ENCODE results near the gene STARD13.
A peak's percentile ranks its signal among the peaks of the same experiment; 100 is the strongest.

STARD13 gene

DNA sequence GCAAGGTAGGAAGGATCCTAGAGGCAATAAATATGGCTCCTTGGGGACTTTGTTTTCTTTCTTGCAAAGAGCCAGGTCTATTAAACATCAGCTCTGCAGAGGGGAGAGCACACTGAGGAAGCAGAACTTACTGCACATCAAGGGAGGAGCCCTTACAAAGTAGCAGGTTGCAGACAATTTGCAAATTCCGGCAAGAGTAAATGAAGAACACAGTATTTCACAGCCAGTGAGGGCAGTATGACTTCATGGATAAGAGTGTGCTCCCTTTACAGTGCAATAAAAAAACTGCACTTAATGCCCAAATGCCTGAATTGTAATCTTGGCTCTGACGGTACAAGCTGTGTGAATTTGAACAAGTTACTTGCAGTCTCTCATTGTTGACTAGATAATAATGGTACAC lies 75.5 kb downstream of the STARD13 start:
- H3K4me1 Mint-ChIP-seq: peaks cover 24% of the 10 kb centered on the region
- no peaks in the 10 kb centered on the region for H3K9me3 Mint-ChIP-seq
- ATAC-seq (no peak), DNase-seq (no peak)
- peaks cover 49% of the 10 kb centered on the region for H3K27me3 Mint-ChIP-seq
- no peak overlapping the region for H3K4me3 Mint-ChIP-seq
- H3K27ac Mint-ChIP-seq: no peak overlapping the region

DNA sequence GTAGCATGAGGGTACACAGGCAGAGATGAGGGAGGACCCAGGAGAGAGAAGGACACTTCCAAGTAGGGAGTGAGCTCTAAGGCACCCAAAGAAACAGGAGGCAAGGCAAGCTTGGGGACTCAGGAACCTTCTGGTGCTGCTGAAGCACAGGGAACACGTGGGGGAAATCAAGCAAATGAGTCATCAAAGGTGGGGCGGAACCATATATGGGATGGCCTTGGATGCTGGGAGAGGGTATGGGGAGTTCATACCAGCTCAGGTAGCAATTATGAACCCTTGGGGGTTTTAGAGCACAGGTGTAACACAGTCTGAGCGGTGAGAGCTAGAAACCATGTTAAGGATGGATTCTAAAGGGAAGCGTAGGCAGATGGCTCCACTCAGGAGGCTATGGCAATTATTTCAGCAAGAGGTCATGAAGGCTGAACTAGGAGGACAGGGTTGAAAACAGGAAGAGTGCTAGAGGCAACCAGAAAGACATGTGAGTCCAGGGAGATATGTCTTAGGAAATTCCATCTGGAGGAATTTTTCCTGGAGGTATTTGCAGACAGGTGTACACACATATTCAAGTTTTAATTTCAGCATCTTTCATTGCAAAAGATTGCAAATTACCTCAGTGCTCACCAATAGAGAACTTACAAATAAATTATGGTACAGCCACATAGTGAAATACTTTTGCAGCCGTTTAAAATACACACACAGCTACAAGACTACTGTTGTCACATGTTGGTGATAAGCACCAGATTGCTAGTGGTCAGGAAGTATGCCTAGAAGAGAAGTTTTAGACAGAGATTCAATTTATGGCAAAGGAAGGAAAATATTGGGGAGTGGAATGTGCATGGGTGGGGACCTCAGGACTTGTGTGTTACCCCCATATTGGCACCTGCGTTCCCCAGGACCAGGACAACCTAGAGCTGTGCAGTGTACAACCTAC lies 77.0 kb downstream of the STARD13 start:
- ATAC-seq: no peak
- Mint-ChIP-seq H3K4me3 (no peak overlapping the region), H3K27me3 (peaks cover 49% of the 10 kb centered on the region), H3K9me3 (no peaks in the 10 kb centered on the region), H3K4me1 (peaks cover 34% of the 10 kb centered on the region), H3K27ac (peak overlapping the region; percentile 47 to 69)
- DNase-seq: no peak

DNA sequence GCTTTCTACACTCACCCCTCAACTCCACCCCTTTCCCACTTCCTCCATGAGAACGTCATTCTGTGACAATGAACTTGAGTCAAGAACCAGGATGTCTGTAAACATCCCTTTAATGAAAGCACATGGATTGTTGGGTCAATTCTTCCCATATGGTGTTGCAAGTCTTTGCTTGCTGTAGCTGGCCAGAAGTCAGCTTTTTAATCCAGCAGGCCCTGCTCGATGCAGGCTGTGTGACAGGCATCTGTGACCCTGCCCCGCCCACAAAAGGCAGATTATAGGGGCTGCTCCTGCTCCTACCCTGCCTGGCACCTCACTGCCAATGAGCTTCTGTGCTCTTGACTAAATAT lies 78.0 kb downstream of the STARD13 start:
- H3K27ac Mint-ChIP-seq: no peak overlapping the region
- no peak overlapping the region for H3K4me3 Mint-ChIP-seq
- H3K27me3 Mint-ChIP-seq: peaks cover 45% of the 10 kb centered on the region
- H3K9me3 Mint-ChIP-seq: peaks cover under 1 to 2% of the 10 kb centered on the region in 2 donors
- no peak for DNase-seq
- ATAC-seq: peak; percentile 12
- peaks cover 36% of the 10 kb centered on the region for H3K4me1 Mint-ChIP-seq

DNA sequence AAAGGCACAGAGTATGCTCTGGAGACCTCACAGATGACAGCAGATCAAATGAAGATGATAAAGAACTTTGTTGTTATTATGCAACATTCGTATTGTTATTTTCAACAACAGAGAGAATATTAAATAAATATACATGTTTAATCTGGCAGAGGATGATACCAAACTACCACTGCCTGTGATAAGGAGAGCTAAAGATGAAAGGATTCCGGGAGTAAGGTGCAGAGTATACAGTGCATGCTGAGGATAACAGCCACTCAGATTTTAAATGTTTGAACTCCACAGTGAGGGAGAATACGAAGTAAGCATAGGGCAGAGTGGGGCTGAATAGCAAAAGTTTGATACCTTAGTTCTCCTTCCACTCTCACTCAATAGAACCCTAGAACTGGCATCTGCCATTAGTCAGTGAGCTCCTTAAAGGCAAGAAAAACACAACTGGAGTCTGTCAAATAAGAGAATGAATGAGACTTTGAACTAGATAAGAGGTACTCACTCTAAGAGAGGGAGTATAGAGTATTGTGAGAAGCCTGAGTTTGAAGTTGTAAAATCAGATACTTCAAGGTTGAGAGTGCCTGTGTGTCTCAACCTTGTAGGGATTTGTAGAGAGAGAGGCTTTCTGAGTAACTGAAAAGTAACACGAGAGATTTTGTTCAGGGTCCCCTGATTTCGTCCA lies 78.5 kb downstream of the STARD13 start:
- Mint-ChIP-seq H3K4me1 (peaks cover 41% of the 10 kb centered on the region), H3K4me3 (no peak overlapping the region), H3K27ac (no peak overlapping the region), H3K27me3 (peaks cover 50% of the 10 kb centered on the region), H3K9me3 (peaks cover 6 to 7% of the 10 kb centered on the region in 2 donors)
- ATAC-seq: peak; percentile 35
- no peak for DNase-seq

DNA sequence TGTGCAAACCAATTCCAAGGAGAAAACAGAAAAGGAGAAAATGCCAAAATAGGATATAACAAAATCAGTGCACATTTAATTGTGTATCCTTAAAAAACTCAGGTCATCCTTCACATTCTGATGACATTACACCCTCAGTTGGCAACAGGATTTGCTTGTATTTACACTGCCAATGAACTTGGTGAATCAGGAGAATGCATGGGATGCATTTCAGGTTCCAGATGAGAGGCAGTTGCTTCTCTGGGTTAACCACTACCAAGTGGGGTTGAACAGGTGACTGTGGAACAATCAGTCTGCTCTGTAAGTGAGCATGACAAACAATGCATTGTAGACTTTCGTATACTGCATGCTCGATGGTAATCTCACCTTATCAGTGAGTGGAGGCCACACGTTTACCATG lies 79.1 kb downstream of the STARD13 start:
- DNase-seq (no peak), ATAC-seq (no peak)
- Mint-ChIP-seq H3K9me3 (peaks cover 6 to 7% of the 10 kb centered on the region in 2 donors), H3K4me3 (no peak overlapping the region), H3K4me1 (peaks cover 41% of the 10 kb centered on the region), H3K27ac (no peak overlapping the region), H3K27me3 (peaks cover 52% of the 10 kb centered on the region)

DNA sequence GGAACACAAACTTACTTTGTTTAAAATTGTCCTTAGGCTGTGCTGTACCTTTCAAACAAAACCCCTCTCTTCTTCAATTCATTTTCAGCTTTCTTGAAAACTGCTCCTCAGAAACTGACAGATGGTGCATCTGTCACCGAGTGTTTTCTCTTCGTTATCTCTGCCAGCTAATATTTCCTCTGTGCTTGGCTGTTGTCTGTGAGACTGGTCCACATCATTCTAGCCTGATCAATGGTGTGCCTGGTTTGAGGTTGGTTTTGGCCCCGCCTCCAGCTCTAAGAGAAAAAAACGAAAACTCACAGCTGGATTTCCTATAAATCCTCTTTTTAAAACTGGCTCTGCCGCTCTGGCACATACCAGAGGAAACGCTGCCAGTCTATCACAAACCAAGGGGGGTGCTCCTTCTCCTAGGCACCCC lies 79.7 kb downstream of the STARD13 start:
- DNase-seq (no peak), ATAC-seq (peak; percentile 42)
- Mint-ChIP-seq H3K27ac (no peak overlapping the region), H3K27me3 (peaks cover 52% of the 10 kb centered on the region), H3K9me3 (peaks cover 6 to 7% of the 10 kb centered on the region in 2 donors), H3K4me1 (peaks cover 41% of the 10 kb centered on the region), H3K4me3 (peak overlapping the region in 1 of 2 donors; percentile 21)

DNA sequence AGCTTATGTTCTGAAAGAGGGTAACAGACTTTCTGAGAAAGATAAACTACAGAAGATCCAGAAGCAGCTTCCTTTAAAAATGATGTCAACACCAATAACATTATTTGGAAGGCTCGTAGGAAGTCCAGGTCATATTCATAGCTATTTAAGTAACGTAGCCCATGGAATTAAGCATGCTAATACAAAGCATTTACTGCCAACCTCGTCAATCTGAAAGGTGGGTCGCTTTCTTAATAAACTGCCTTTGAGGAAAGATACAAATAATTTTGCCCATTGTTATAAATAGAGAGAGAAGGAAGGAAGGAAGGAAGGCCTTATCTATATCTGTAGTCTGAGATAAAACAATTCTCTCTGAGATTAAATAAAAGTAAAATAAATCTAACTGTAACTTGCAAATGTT lies 80.3 kb downstream of the STARD13 start:
- peaks cover 50% of the 10 kb centered on the region for H3K27me3 Mint-ChIP-seq
- H3K27ac Mint-ChIP-seq: no peak overlapping the region
- peaks cover 41% of the 10 kb centered on the region for H3K4me1 Mint-ChIP-seq
- H3K4me3 Mint-ChIP-seq: no peak overlapping the region
- H3K9me3 Mint-ChIP-seq: peaks cover 6 to 7% of the 10 kb centered on the region in 2 donors
- ATAC-seq (no peak), DNase-seq (no peak)

DNA sequence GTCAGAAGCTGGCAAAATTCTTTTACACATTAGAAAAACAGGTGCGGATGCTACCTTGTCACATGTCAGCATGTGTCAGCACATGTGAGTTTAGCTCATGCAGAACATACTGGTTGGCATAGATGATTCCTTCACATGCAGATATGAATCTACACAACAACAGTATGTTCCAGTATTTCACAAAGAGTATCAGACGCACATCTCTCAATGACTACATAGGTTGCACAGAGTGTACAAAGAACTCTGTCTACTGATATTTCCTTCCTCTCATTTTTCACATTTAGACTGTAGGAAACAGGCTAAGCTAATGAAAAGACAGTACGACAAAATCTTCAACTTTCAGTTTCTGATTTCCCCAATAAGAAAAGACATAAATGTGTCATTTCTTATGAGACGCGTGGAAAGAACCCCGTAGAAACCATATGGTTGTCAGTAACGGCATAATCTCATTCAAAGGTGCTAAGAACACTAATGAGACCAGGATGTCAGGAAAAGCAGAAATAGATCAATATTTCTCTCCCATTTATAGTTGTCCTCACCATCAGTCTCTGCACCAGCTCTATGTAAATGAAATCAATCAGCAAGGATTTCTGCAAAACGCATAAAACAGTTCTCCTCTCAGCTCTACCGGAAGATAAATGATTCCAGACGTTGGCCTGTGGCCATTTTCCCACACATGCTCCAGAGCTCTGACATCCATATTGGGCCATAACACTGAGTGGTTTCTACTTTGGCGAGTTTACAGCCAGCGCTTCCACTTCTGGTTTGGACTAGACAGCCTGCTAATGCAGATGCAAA lies 81.2 kb downstream of the STARD13 start:
- Mint-ChIP-seq H3K27me3 (peaks cover 41% of the 10 kb centered on the region), H3K27ac (no peak overlapping the region), H3K4me3 (no peak overlapping the region), H3K9me3 (peaks cover 6 to 7% of the 10 kb centered on the region in 2 donors), H3K4me1 (peaks cover 41% of the 10 kb centered on the region)
- ATAC-seq (peak; percentile 39), DNase-seq (no peak)

DNA sequence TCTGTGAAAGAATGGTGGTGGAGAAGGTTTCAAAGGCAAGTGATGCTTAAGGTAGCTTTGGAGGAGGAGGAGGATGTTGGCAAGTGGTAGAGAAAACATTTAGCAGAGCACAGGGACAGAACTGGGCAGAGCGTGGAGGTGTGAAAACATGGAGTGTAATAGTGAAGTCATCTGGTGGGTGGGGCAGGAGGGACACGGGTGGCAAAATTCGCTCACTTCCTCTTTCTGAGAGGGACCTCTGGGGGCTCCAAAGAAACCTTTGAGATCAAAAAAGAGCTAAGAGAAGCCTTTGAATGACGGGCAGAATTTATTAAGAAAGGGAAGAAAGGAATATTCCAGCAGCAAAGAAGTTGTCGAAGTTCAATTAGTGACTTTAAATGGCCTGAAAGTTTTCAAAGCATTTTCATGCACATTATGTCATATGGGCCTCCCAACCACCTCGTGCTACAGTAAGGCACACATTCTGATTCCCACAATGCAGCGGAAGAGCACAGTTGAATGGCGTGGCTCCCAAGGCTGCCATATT lies 82.8 kb downstream of the STARD13 start:
- no peak for DNase-seq
- no peak overlapping the region for H3K27ac Mint-ChIP-seq
- ATAC-seq: no peak
- peaks cover 28% of the 10 kb centered on the region for H3K27me3 Mint-ChIP-seq
- no peak overlapping the region for H3K4me3 Mint-ChIP-seq
- peaks cover 6 to 7% of the 10 kb centered on the region in 2 donors for H3K9me3 Mint-ChIP-seq
- peaks cover 34% of the 10 kb centered on the region for H3K4me1 Mint-ChIP-seq

DNA sequence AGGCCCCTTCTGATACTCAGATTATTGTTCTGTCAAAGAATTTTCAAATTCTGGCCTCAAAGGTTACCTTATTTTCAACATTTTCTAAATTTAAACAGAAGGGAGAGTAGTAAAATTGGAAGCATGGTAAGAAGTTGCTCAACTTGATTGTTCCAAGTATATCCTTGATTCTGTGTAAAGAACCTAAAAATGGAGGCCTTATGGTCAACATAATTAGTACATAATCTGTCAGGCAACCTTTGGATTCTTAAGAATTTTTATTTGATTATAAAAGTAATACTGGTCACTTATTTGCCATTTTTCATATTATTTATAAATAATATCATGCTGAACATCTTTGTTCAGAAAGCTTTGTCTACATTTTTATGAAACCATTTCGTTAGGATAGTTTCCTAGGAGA lies 83.9 kb downstream of the STARD13 start:
- no peak overlapping the region for H3K27ac Mint-ChIP-seq
- peaks cover 19% of the 10 kb centered on the region for H3K27me3 Mint-ChIP-seq
- DNase-seq (no peak), ATAC-seq (no peak)
- peaks cover 27% of the 10 kb centered on the region for H3K4me1 Mint-ChIP-seq
- peaks cover 6 to 7% of the 10 kb centered on the region in 2 donors for H3K9me3 Mint-ChIP-seq
- H3K4me3 Mint-ChIP-seq: no peak overlapping the region

DNA sequence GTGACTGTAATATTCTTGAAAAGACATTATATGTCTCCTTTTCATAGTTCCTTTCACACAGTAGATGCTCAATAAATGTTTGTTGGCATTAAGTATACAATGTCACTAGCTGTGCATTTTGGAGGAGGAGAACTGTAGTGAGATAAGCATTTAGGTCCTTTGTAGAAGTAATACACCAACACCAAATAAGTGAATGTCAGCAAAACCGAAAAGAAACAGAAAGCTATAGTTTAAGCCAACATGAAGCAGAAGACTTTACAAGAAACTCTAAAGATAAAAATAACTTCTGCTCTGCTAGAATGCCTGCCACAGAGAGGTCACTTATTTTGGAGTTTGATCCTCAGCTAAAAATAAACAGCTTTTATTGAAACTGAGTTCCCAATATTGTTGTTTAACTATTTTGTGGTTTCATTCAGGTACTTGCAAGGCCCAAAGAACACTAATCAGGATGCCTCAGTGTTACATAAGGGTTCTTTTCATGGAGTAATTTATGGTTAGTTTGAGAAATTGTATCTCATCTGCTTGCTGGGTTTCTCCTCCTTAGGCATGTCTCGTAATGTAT lies 86.2 kb downstream of the STARD13 start:
- Mint-ChIP-seq H3K9me3 (peaks cover 6 to 7% of the 10 kb centered on the region in 2 donors), H3K27ac (no peak overlapping the region), H3K4me3 (no peak overlapping the region), H3K4me1 (peaks cover 9% of the 10 kb centered on the region), H3K27me3 (peaks cover 10% of the 10 kb centered on the region)
- no peak for DNase-seq
- ATAC-seq: no peak

DNA sequence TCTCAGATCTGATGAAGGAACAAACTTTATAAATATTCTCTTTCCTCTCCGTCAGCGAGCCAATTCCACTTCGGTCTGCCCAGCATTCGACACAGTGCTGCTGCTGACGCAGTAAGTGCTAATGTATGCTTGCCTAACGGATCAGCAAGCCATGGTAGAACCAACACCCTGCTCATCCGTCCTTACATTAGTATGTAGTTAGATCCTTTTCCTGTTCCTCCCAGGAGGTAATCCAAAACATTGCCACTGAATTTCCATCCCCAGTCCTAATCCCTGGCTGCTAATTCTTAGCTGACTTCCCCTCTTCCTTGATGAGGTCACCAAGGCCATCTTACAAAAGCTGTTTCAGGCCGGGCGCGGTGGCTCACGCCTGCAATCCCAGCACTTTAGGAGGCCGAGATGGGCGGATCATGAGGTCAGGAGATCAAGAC lies 88.0 kb downstream of the STARD13 start:
- ATAC-seq: no peak
- H3K4me1 Mint-ChIP-seq: peaks cover 4% of the 10 kb centered on the region
- H3K4me3 Mint-ChIP-seq: no peak overlapping the region
- H3K27ac Mint-ChIP-seq: no peak overlapping the region
- DNase-seq: no peak
- H3K9me3 Mint-ChIP-seq: peaks cover 5% of the 10 kb centered on the region in 2 donors
- peaks cover 7% of the 10 kb centered on the region for H3K27me3 Mint-ChIP-seq

DNA sequence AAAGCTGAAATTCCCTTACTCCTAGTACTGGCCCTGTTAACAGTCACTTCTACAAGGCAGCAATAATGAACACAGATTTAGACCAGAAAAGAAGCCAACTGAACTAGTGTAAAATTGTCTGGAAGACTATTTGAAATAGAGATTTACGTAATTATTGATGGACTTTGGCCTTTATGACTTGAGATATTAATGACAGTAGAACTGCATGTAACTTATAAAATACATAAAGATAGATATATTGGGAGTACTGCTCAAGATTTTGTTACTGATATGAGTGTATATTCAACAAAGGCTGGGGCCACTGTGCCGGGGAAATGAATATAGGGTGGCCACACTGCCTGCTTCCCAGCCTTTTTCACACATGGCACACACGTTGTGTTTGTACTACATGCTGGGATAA lies 88.8 kb downstream of the STARD13 start:
- no peaks in the 10 kb centered on the region for H3K9me3 Mint-ChIP-seq
- ATAC-seq (no peak), DNase-seq (no peak)
- H3K4me3 Mint-ChIP-seq: no peak overlapping the region
- H3K27ac Mint-ChIP-seq: no peak overlapping the region
- no peaks in the 10 kb centered on the region for H3K27me3 Mint-ChIP-seq
- H3K4me1 Mint-ChIP-seq: no peaks in the 10 kb centered on the region

DNA sequence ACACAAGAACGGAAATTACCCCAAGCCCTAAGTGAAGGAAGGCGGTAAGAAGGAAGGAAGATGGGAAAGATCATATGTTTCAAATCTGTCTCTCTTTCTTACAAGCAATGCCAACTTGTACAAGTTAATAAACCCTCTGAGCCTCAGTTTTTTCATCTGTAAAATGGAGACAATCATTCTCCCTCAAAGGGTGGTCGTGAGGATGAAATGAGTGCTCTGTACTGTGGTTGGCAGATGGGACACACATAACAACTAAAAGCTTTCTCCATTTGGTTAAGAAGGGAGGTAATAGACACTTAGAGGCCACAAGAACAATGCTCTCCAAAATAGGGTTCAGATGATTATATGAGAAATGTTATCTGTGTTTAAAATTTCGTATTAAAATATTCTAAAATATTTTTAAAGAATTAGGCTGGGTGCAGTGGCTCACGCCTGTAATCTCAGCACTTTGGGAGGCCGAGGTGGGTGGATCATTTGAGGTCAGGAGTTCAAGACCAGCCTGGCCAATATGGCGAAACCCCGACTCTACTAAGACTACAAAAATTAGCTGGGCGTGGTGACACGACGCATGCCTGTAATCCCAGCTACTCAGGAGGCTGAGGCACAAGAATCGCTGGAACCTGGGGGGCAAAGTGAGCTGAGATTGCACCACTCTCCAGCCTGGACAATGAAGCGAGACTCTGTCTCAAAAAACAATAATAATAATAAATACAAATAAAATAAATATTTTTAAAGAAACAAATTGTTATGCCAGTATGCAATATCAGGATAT lies 89.7 kb downstream of the STARD13 start:
- DNase-seq (no peak), ATAC-seq (no peak)
- no peaks in the 10 kb centered on the region for H3K4me1 Mint-ChIP-seq
- H3K27me3 Mint-ChIP-seq: no peaks in the 10 kb centered on the region
- H3K9me3 Mint-ChIP-seq: no peaks in the 10 kb centered on the region
- no peak overlapping the region for H3K4me3 Mint-ChIP-seq
- no peak overlapping the region for H3K27ac Mint-ChIP-seq
